CD4-positive, alpha-beta T cell treated with Interferon alpha-2 for 1 hour (primary cell): ENCODE measurements around the gene PCID2.
"Not testable (repeated sequence)": the region's sequence is repeated elsewhere in the genome, so short reads cannot be mapped to it uniquely, and the experiment has no call there.

Experiments
- DNase-seq, 2 donors: peaks; one replicate each; pipeline ENCODE4 v3.0.0-alpha.2; 2020 to 2022

Gene PCID2

GRCh38 chr13:113208421-113209335 is at the start of gene PCID2:
PCID2 (minus strand) TSS chr13:113208669; CDS start chr13:113208634, 35 bp downstream.
- peak; percentile 89 to 94 for DNase-seq

DNA sequence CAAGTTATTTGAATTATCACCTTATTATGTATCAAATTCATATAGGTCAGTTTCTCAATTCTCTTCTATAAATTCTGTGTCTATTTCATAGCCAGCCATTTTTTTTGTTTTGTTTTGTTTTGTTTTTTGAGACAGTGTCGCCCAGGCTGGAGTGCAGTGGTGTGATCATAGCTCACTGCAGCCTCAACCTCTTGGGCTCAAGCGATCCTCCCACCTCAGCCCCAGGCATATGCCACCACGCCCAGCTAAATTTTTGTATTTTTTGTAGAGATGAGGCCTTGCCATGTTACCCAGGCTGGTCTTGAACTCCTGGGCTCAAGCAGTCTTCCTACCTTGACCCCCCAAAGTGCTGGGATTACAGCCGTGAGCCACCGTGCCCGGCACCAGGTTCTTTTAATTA is 49.4 kb upstream of the PCID2 start:
- DNase-seq: not testable (repeated sequence)

- no peak for DNase-seq
These were observed 44.1 kb upstream of the PCID2 start for GRCh38 chr13:113252516-113253095.

GRCh38 chr13:113245849-113246796 is 37.7 kb upstream of the PCID2 start:
- no peak for DNase-seq

DNA sequence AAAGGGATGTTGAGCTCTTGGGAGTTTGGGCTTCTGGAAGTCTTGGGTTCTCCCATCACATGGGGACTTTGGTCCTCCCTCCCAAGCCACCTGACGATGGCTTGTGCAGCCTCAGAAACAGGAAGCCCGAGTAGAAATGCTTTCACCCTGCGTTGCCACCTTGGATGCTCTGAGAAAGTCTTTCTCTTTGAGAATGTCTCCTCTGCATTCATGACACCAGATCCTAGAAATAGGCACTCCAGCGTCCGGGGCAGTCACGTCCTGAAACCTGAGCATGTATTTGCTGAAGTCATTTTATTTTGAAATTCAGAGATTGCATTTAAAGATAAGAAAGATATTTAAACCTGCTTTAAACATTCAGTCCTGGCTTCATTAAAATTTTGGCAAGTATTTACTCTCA is 35.4 kb upstream of the PCID2 start:
- no peak for DNase-seq

- not testable (repeated sequence) for DNase-seq
These were observed 33.2 kb upstream of the PCID2 start for GRCh38 chr13:113241623-113242022.

- no peak for DNase-seq
These were observed 31.5 kb upstream of the PCID2 start for GRCh38 chr13:113239986-113240385.

- no peak for DNase-seq
These were observed 30.9 kb upstream of the PCID2 start for GRCh38 chr13:113239357-113239756.

GRCh38 chr13:113238536-113238935 is 30.1 kb upstream of the PCID2 start:
- peak in 1 of 2 donors; percentile 22 for DNase-seq

DNA sequence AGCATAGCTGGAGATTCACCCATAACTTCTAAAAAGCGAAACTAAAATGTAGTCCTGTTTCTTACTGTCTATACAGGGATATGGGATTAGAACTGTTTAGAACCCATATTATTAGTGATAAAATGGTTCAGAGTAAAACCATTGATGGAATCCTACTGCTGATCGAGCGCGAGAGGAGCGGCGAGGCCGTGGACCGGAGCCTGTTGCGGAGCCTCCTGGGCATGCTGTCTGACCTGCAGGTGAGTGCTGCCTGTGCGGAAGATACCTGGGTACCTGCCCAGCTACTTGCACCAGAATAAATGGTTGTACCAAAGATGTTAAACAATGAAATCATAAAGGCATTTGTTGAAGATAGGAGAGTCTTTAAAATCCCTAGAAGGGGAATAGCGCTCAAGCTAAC is 24.6 kb upstream of the PCID2 start:
- DNase-seq: no peak

- DNase-seq: no peak
These were observed 23.9 kb upstream of the PCID2 start for GRCh38 chr13:113232208-113233003.

GRCh38 chr13:113231306-113232207 is 23.1 kb upstream of the PCID2 start:
- DNase-seq: no peak

DNA sequence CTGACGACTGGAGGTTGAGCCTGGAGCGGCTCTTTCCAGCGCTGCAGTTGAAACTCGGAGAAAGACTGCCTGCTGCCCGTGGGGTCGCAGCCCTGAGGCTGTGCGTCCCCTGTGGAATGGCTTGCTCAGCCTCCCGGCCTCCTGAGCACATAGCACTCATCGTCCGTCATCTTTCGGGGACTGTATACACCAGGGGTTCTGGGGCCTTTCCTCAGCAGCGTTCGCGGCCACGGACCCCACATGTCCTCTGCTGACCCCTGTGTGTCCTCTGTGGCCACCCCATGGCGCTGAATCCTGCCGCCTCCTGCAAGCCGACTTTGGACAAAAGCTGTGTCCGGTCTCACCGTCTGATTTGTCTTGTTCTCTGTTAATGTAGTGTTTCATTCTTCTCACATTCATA is 21.3 kb upstream of the PCID2 start:
- DNase-seq: no peak

- no peak for DNase-seq
These were observed 20.7 kb upstream of the PCID2 start for GRCh38 chr13:113229161-113229560.

DNA sequence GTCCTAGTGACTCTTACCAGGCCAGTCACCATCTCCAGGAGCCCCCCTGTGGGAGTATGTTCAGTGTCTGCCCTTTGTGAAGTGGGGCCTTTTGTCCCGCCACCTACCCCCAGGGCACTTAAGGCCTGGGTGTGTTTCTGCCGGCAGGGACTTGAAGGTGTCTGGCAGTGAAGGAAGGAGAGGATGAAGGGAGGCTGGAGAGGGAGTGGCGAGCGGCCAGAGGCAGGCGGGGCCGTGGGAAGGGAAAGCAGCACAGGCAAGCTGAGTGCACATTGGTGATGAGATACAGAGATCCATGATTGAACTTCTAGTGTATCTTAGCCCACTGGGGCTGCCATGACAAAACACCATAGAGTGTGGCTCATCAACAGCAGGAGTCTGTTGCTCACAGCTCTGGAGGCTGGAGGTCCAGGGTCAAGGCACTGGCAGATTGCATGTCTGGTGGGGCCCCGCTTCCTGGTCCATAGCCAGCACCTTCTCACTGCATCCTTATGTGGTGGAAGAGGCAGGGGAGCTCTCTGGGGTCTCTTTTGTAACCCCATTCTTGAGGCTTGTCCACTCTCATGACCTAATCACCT is 18.5 kb upstream of the PCID2 start:
- DNase-seq: no peak

DNA sequence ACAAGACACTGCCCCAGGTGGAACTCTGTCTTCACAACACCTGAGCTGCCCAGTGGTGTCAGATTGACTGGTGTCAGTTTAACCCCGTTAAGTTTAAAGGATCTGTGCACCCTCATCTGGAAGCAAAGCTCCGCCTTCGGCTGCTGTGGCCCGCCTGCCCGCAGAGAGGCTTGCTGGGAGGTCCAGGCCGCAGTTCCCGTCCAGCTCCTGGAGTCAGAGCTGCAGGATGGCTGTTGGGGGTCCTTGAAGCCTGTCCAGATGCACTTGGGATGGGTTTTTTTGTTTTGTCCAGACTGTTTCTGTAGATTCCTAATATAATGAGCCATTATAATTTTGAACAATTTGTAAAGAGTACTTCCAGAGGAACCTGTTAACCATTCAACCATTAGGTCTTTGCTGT is 17.0 kb upstream of the PCID2 start:
- no peak for DNase-seq

GRCh38 chr13:113224486-113224885 is 16.0 kb upstream of the PCID2 start:
- no peak for DNase-seq

DNA sequence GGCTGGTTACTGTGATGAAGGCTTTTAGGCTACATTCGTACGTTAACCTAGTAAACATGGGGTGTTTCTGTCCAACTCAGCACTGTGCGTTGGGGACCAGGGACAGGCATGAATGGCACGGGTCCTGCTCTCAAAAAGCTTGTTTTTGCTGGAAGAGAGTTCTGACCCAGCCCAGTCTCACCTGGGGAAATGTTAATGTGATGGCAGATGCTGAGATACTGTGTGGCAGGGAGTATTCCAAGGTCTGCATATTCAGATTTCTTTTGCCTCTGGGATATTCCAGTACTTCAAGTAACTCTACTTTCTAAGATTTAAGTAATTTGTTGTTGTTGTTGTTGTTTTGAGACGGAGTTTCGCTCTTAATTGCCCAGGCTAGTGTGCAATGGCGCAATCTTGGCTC is 14.6 kb upstream of the PCID2 start:
- no peak for DNase-seq

DNA sequence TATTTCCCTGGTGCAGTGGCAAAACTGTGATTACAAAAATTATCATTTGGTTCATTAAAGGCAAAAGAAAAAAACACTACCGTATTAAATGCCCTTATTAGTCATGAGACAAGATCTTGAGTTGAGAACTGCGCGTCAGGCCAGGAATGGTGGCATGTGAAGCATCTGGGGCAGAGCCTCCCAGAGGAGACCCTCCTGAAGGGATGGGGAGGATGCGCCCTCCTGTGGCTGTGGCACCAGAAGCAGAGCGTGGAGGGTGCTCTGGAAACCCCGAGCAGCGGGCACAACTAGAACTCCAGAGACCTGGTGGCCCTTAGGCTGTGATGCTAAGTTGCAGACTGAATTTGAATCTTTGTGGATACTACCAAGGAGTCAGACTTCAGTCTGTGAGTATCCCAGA is 12.4 kb upstream of the PCID2 start:
- DNase-seq: peak in 1 of 2 donors; percentile 16

DNA sequence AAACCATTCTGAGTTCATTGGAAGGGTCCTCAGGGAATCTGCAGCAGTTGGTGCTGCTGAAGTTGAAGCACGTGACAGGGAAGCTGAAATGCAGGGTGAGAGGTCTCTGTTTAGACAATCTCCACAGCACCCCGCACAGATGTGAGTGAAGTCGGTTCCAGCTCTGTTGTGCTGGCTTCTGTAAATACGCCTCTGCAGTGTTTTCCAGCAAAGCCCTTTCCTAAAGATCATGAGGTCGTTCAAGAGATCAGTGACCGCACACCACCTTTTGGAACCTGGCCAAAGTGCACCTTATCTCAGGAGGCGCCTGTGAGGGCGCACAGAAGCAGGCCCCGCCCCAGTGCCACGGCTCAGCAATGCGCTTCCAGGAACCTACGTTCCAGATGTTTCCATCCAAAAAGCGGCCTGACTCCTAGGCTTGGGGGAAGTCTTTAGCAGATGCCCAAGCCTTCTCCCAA is 11.7 kb upstream of the PCID2 start:
- DNase-seq: no peak
